HG03378 (cell line): ENCODE results near the gene SPATS2.
"Not testable (repeated sequence)": the region's sequence is repeated elsewhere in the genome, so short reads cannot be mapped to it uniquely, and the experiment has no call there.

Experiments used
- ATAC-seq: cut with Tn5 transposase; IDR thresholded peaks from one replicate; pipeline ENCODE4 v1.9.1; 2021; ENCODE audit warnings: mild to moderate bottlenecking, moderate library complexity; ENCODE audit not compliant: unreplicated experiment

Gene SPATS2

GRCh38 chr12:49509681-49510080 lies 142.4 kb downstream of the SPATS2 start:
- not testable (repeated sequence) for ATAC-seq

GRCh38 chr12:49511410-49511809 lies 144.1 kb downstream of the SPATS2 start:
- no peak for ATAC-seq

- ATAC-seq, result no peak
Observed at GRCh38 chr12:49512546-49512945, 145.3 kb downstream of the SPATS2 start.

GRCh38 chr12:49515266-49515665 lies 148.0 kb downstream of the SPATS2 start:
- ATAC-seq, result no peak

GRCh38 chr12:49518914-49519573 lies 151.8 kb downstream of the SPATS2 start:
- ATAC-seq, result no peak

- no peak for ATAC-seq
Observed at GRCh38 chr12:49519574-49519936, 152.3 kb downstream of the SPATS2 start.

GRCh38 chr12:49521389-49521788 lies 154.1 kb downstream of the SPATS2 start:
- no peak for ATAC-seq

GRCh38 chr12:49524660-49525324 lies 157.5 kb downstream of the SPATS2 start:
- no peak for ATAC-seq

GRCh38 chr12:49525942-49526341 lies 158.7 kb downstream of the SPATS2 start:
- no peak for ATAC-seq

GRCh38 chr12:49527361-49528130 lies 160.3 kb downstream of the SPATS2 start:
- ATAC-seq, result no peak

- ATAC-seq, result no peak
Observed at GRCh38 chr12:49529414-49529813, 162.2 kb downstream of the SPATS2 start.

GRCh38 chr12:49531745-49532144 lies 164.5 kb downstream of the SPATS2 start:
- no peak for ATAC-seq

- ATAC-seq, result no peak
Observed at GRCh38 chr12:49533331-49533730, 166.1 kb downstream of the SPATS2 start.

- ATAC-seq, result not testable (repeated sequence)
Observed at GRCh38 chr12:49534122-49534521, 166.9 kb downstream of the SPATS2 start.

GRCh38 chr12:49534731-49535278 lies 167.5 kb downstream of the SPATS2 start:
- ATAC-seq, result no peak

- no peak for ATAC-seq
Observed at GRCh38 chr12:49535921-49536525, 168.8 kb downstream of the SPATS2 start.

GRCh38 chr12:49536526-49537071 lies 169.3 kb downstream of the SPATS2 start:
- no peak for ATAC-seq

- no peak for ATAC-seq
Observed at GRCh38 chr12:49537231-49537751, 170.0 kb downstream of the SPATS2 start.

GRCh38 chr12:49537752-49538509 lies 170.7 kb downstream of the SPATS2 start:
- ATAC-seq, result no peak
